Cardiac muscle cell (in vitro differentiated cells and primary cell): ENCODE results near the gene PHF5A. TPM values are rescaled to one million over a fixed set of nuclear protein-coding genes. Genes with fewer than 3 reads are reported as not detected.
"Not testable (repeated sequence)": the region's sequence is repeated elsewhere in the genome, so short reads cannot be mapped to it uniquely, and the experiment has no call there.

Experiments used
- DNase-seq, 2 donors: peaks; one replicate each; pipeline versions ENCODE4 v3.0.0 to v3.0.0-alpha.2; 2010 to 2017; ENCODE audit warnings: low read depth in 1 of 2, low spot score in 1 of 2
- H3K27ac ChIP-seq: fragments of 200-600 bp; sonication (generic); 2 replicates; pipeline ENCODE4 v1.5.1; 2016
- H3K27me3 ChIP-seq: fragments of 200-600 bp; sonication (generic); 2 replicates; pipeline ENCODE4 v1.6.0; 2016; ENCODE audit warnings: control low read depth
- H3K36me3 ChIP-seq: fragments of 200-600 bp; sonication (generic); 2 replicates; pipeline ENCODE4 v1.5.1; 2016; ENCODE audit warnings: control low read depth
- H3K4me1 ChIP-seq: fragments of 200-600 bp; sonication (generic); 2 replicates; pipeline ENCODE4 v1.8.1; 2017; ENCODE audit warnings: low read depth, mild to moderate bottlenecking, mixed run types
- H3K4me3 ChIP-seq: fragments of 200-600 bp; sonication (generic); 2 replicates; pipeline ENCODE4 v1.5.1; 2016; ENCODE audit warnings: mild to moderate bottlenecking
- H3K9me3 ChIP-seq: fragments of 200-600 bp; sonication (generic); 2 replicates; pipeline ENCODE4 v1.5.1; 2017; ENCODE audit warnings: low read depth, mild to moderate bottlenecking, control low read depth
- polyA plus RNA-seq: library from polyadenylated mRNA; unstranded; fragments of >200 nt; fragmentation: Nextera tagmentation; extraction: Ambion mirVana; gene quantifications from 2 replicates; pipeline ENCODE4 v1.2.1, GENCODE V29; 2016
- total RNA-seq: library from RNA; depleted of rRNA; stranded (reverse); fragments of >200 nt; gene quantifications from 2 replicates; pipeline ENCODE4 v1.2.3, GENCODE V29; 2016
- TF ChIP-seq, protein P1 (sequence below): IDR thresholded peaks from 2 replicates; pipeline ENCODE4 v1.5.1; 2012; ENCODE audit warnings: low read depth, mild to moderate bottlenecking, low read length

Gene PHF5A
- total and polyA plus RNA-seq, 2 experiments from 2014 or later, result 26.9 to 32.2 TPM

DNA sequence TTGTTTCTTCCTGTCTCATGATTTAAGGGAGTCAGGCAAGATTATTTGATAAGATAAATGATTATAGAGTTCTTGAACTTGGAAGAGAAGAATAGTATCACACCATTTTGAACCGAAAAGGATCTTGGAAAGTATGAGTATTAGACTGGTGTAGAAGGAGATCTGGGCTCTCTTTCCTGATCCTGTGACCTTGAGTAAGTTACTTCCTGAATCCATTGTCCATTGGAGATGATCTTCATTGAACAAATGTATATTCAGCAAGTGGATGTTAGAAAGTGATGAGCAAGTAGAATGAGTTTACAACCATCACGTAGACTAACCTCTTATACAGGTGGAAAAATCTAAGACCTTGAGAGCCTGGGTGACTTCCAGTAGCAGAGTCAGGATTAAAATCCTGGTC is 2.4 kb upstream of the PHF5A start:
- H3K27ac ChIP-seq, result no peak overlapping the region
- no peak for DNase-seq
- peaks cover 6% of the 10 kb centered on the region for H3K4me1 ChIP-seq
- no peak overlapping the region for H3K4me3 ChIP-seq
- H3K9me3 ChIP-seq, result no peaks in the 10 kb centered on the region
- H3K27me3 ChIP-seq, result no peaks in the 10 kb centered on the region
- H3K36me3 ChIP-seq, result peaks cover 11% of the 10 kb centered on the region
- TF ChIP-seq, protein P1, sequence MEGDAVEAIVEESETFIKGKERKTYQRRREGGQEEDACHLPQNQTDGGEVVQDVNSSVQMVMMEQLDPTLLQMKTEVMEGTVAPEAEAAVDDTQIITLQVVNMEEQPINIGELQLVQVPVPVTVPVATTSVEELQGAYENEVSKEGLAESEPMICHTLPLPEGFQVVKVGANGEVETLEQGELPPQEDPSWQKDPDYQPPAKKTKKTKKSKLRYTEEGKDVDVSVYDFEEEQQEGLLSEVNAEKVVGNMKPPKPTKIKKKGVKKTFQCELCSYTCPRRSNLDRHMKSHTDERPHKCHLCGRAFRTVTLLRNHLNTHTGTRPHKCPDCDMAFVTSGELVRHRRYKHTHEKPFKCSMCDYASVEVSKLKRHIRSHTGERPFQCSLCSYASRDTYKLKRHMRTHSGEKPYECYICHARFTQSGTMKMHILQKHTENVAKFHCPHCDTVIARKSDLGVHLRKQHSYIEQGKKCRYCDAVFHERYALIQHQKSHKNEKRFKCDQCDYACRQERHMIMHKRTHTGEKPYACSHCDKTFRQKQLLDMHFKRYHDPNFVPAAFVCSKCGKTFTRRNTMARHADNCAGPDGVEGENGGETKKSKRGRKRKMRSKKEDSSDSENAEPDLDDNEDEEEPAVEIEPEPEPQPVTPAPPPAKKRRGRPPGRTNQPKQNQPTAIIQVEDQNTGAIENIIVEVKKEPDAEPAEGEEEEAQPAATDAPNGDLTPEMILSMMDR, result no peak

DNA sequence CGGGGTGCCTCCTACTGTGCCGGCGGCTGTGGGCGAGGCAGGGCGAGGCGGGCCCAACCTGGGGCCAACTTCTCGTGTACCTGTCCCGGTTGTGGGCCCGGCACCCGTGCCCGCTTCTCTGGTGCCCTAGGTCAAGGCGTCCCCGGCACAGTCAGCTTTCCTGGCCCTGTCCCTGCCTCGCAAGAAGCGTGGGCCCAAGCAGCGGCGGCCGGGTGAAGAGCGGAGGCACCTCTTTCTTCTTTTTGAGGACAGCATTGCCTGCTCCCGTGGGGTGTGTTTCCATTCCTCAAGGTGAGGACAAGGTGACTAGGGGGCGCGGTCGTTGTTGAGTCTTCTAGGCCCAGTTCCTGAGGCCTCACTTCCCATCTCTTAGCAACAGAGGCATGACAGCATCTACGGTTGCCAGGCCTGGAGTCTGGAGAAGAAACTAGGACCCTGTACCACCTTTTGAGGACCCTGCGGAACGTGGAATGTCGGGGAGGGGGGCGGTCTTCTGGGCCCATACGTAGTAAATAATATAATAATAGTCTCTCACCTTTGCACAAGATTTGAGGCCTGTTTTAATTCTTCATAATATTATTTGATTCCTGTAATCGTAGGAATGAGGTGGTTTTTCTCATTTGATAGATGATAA is 843 bp upstream of the PHF5A start:
- peak overlapping the region; percentile 92 for H3K27ac ChIP-seq
- peak in 1 of 2 donors; percentile 3 for DNase-seq
- TF ChIP-seq, protein P1, result no peak
- H3K4me1 ChIP-seq, result peaks cover 6% of the 10 kb centered on the region
- no peaks in the 10 kb centered on the region for H3K9me3 ChIP-seq
- H3K27me3 ChIP-seq, result no peaks in the 10 kb centered on the region
- H3K4me3 ChIP-seq, result peak overlapping the region; percentile 68
- peaks cover 25% of the 10 kb centered on the region for H3K36me3 ChIP-seq

DNA sequence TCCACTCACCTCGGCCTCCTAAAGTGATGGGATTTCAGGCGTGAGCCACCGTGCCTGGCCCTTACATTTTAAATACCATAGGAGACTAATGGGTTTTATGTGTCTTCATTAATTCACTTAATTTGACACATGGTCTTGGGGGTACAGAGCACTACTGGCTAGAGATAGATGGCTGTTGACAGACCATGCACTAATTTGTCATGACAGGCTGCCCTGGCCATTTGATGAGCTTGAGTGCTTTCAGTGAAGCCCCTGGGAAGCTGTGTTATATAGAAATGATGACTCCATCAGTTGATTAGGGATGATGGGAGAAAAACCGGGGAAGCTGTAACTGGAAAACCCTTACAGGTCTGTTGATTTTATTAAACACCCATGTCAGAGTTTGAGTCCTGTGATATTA is 6.6 kb downstream of the PHF5A start:
- H3K4me1 ChIP-seq, result no peaks in the 10 kb centered on the region
- no peak overlapping the region for H3K27ac ChIP-seq
- DNase-seq, result no peak
- no peaks in the 10 kb centered on the region for H3K27me3 ChIP-seq
- no peak overlapping the region for H3K4me3 ChIP-seq
- H3K9me3 ChIP-seq, result no peaks in the 10 kb centered on the region
- H3K36me3 ChIP-seq, result peaks cover 50% of the 10 kb centered on the region
- TF ChIP-seq, protein P1, result no peak

DNA sequence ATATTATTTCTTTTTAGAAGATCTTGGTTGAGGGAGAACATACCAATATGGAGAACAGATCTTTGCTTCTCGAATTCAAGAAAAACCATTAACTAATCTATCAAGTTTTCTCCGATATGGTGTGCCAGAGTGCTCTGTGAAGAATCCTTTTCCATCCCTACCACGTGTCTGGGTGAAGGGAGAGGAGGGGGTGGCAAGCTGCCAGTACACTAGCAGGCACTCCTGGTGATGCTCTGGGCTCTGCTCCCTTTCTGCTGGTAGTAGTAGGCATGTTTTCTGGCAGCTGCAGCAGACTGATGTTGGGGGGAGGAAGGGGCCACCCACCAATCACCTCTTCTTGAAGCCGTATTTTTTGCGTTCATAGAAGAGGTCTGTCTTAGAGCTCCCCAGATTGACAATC is 8.4 kb downstream of the PHF5A start:
- H3K27ac ChIP-seq, DNase-seq, H3K27me3 ChIP-seq, H3K4me1 ChIP-seq, H3K4me3 ChIP-seq, H3K9me3 ChIP-seq: not testable (repeated sequence)
- peaks cover 35% of the 10 kb centered on the region for H3K36me3 ChIP-seq

DNA sequence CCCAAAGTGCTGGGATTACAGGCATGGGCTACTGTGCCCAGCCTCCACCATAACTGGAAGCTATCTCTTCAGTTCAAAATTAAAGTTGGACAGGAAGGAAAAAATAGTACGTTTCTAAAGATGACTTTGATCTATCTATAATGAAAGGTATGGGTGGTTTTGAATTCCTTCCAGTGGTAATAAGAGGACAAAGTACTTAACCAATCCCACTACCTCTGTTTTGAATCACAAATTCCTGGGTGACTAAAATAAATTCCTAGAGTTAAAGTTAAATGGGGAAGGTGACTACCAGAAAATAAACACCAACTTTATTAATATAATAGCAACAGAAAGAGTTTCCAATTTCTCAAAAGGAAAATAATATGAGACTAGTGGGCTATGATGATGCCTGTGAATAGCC is 9.1 kb downstream of the PHF5A start:
- Histone ChIP-seq H3K27ac (no peak overlapping the region), H3K4me3 (no peak overlapping the region), H3K36me3 (peaks cover 29% of the 10 kb centered on the region), H3K27me3 (no peaks in the 10 kb centered on the region), H3K9me3 (no peaks in the 10 kb centered on the region), H3K4me1 (no peaks in the 10 kb centered on the region)
- no peak for DNase-seq
- TF ChIP-seq, protein P1, result no peak

DNA sequence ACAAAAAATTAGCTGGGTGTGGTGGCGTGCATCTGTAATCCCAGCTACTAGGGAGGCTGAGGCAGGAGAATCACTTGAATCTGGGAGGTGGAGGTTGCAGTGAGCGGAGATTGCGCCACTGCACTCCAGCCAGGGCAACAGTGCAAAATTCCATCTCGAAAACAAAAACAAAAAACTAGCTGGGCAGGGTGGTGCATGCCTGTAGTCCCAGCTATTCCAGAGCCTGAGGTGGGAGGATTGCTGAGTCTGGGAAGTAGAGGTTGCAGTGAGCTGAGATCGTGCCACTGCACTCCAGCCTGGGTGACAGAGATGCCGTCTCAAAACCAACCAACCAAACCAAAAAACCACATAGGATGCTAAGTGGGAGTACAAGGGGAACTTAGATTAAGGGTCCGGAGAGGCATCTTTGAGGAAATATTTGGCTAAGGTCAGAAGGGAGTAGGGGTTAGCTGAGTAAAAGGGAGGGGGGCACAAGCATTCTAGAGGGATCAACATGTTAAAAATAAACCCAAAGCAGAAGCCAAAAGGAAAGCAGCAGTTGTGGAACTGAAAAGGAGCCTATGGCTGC is 10.2 kb downstream of the PHF5A start:
- Histone ChIP-seq H3K36me3 (peaks cover 21% of the 10 kb centered on the region), H3K4me1 (no peaks in the 10 kb centered on the region), H3K27me3 (no peaks in the 10 kb centered on the region), H3K9me3 (no peaks in the 10 kb centered on the region), H3K4me3 (no peak overlapping the region), H3K27ac (no peak overlapping the region)
- TF ChIP-seq, protein P1, result no peak
- no peak for DNase-seq
